Neural progenitor cell (in vitro differentiated cells): Measurements from ENCODE around the gene IL26.

ENCODE experiments used
- EZH2 ChIP-seq: fragments of 200-600 bp; sonication (generic); IDR thresholded peaks from 2 replicates; pipeline ENCODE4 v1.6.1; 2017; ENCODE audit warnings: antibody characterized with exemption, mild to moderate bottlenecking, moderate library complexity
- EZH2phosphoT487 ChIP-seq: fragments of 200-600 bp; sonication (generic); IDR thresholded peaks from 2 replicates; pipeline ENCODE4 v1.6.1; 2017; ENCODE audit warnings: antibody characterized with exemption
- TF ChIP-seq, protein P1 (sequence below): fragments of 200-600 bp; sonication (generic); IDR thresholded peaks from 2 replicates; pipeline ENCODE4 v1.5.1; 2017; ENCODE audit warnings: antibody characterized with exemption, mild to moderate bottlenecking

DNA sequence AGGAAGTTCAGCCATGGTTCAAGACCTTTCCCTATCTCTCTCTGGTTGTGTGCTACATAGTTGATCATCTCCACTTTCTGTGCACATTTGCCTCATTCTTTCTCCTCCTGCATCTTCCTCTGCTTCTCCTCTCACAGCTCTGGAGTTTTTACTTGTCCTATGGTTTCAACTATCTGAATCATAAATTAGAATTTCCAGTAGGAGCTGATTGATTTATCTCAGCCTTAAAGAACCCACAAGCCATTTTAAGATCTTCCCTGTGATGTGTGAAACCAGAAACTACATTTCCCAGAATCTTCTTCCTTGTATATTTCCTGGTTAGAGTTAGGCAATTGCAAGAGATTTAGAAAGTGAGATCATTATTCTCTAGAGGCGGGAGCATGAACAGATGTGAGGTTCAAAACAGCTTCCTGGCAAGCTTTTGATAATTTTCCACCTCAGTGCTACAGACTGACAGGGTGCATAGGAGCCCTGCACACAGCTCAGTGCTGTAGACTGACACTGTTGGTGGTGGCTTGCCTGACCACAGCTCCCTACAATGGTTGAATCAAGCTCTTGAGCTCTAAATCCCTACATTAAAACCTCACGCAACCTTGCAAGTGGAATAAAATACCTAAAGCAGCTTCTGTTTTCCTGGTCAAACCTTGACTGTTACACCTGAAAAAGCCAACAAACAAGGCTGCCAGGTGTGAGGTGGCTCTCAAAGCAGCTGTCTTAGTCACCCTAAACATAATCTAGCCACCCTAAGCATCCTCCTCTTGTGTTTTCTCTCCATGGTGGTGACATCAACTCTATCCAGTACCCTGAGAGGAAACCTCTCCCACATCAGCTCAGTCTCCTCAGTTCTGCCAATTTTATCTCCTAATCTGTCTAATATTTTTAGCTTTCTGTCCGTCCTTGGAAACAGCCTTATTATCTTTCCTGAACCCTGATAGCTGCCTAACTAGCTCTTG is 44.5 kb downstream of the IL26 start:
- TF ChIP-seq EZH2phosphoT487 = no peak
- TF ChIP-seq, protein P1, sequence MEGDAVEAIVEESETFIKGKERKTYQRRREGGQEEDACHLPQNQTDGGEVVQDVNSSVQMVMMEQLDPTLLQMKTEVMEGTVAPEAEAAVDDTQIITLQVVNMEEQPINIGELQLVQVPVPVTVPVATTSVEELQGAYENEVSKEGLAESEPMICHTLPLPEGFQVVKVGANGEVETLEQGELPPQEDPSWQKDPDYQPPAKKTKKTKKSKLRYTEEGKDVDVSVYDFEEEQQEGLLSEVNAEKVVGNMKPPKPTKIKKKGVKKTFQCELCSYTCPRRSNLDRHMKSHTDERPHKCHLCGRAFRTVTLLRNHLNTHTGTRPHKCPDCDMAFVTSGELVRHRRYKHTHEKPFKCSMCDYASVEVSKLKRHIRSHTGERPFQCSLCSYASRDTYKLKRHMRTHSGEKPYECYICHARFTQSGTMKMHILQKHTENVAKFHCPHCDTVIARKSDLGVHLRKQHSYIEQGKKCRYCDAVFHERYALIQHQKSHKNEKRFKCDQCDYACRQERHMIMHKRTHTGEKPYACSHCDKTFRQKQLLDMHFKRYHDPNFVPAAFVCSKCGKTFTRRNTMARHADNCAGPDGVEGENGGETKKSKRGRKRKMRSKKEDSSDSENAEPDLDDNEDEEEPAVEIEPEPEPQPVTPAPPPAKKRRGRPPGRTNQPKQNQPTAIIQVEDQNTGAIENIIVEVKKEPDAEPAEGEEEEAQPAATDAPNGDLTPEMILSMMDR = no peak
- no peak for TF ChIP-seq EZH2
